HG02571 (cell line): ENCODE results near the gene LSM3.

Source experiments
- ATAC-seq: cut with Tn5 transposase; IDR thresholded peaks from one replicate; pipeline ENCODE4 v1.9.1; 2021; ENCODE audit warnings: mild to moderate bottlenecking, moderate library complexity; ENCODE audit not compliant: unreplicated experiment

Gene LSM3

GRCh38 chr3:14235912-14236295 is 57.3 kb downstream of the LSM3 start:
- ATAC-seq: no peak

DNA sequence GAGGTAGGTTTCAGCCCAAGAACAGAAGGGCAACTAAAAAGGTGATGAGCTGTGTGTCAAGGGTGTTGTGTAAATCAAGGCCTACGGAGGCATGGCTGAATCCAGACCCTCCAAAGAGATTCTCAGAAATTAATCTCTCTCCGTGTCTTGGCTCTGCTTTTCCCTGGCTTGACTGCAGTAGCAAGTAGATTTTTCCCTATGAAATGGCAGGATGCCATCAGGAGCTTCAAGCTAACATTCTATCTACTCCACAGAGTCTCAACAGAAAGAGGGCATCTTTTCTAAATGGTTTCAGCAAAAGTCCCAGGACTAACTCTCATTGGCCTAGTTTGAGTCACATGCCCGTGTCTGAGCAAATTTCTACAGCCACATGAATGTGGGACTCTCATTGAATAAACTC is 58.3 kb downstream of the LSM3 start:
- no peak for ATAC-seq

DNA sequence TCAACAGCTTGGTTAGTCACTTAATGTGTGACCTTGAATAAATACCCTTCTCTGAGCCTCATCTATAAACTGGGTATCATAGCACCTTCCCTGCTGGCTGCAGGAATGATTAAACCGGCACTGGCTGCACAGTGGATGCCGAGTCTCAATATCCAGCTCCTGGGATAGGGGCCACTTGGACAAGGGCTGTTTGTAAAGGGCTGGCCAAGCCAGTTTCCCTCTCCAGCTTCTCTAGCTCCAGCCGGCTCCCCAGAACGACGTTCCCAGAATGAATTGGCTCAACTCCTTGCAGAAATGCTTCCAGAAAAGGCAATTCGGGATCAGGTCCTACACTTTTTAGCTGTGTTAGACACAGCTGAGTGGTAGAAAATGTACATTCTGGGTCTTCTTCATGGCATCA is 58.8 kb downstream of the LSM3 start:
- ATAC-seq: no peak

GRCh38 chr3:14238356-14238755 is 59.7 kb downstream of the LSM3 start:
- no peak for ATAC-seq

DNA sequence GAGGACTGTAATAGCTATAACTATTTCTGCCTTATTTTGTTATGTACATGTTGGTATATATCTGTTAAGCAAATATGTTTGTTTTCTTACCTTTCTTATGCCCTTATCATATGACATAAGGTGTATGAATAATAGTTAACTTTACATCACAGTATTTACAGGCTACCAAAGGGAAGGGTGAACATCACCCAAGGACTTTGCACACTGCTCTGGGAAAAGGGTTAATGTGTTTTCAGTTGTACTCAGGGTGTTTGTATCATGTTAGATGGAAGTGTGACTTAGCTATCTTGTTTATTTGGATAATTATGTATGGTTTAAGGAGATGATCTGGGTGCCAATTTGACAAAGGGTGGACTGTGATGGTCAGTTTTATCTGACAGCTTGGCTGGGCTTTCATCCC is 60.3 kb downstream of the LSM3 start:
- no peak for ATAC-seq

DNA sequence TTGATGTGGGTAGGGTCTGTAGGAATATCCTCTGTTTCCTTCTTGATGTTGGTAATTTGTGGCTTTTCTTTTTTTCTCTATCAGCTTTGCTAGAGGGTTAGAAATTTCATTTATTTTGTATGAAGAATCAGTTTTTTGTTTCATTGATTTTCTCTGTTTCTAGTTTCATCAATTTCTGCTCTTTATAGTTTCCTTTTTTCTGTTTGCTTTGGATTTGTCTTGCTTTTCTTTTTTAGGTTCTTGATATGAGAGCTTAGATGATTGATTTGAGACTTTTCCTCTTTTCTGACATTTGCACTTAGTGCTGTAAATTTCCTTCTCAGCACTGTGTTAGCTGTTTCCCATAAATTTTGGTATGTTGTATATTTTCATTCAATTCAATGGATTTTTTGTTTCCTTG is 61.3 kb downstream of the LSM3 start:
- ATAC-seq: no peak

- ATAC-seq: no peak
These were observed 61.7 kb downstream of the LSM3 start for GRCh38 chr3:14240366-14240765.

DNA sequence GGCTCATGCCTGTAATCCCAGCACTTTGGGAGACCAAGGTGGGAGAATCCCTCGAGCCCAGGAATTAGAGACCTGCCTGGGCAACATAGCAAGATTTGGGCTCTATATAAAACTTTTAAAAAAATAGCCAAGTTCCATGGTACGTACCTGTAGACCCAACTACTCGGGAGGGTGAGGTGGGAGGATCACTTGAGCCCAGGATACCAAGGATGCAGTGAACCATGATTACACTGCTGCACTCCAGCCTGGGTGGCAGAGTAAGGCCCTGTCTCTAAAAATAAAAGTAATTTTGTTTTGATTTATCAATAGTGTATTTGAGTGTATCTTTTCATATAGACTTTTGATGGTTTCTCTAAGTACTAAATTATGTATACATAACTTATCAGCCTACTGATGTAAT is 63.1 kb downstream of the LSM3 start:
- no peak for ATAC-seq

DNA sequence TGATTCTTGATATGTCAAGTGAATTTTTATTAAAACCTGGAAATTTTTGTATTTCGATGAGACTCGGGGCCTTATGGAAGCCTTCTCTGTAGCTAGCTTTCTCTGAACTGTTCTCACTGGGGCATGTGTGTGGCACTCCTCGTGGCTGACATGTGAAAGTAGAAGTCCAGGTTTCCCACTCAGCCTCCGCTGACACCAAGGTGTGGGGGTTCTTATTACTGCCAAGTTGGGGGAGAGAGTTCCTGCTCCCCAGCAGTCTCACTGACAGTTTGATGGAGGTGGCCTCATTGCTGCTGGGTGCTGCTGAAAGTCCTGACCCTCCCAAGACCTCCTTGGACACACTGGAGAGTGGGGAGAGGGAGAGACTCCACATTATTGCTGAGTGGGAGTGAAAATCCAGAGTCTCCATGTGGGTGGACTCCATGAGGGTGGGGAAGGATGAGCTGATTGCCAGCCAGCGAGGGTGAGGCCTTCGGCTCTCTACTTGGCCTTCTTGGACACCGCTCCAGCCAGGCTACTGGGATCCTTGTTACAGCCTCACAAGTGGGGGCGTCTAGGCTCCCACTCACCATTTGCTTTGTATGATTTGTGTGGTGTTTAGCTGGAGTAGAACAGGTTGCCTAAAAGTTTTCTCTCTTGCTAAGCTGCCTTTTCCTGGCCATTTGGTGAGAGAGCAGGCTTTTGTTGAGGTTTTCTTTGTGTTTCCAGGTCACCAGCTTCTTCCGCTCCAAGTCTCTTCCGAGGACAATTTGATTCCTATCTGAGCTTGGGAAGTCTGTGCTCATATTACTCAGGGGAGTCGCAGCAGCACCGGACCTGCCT is 64.1 kb downstream of the LSM3 start:
- ATAC-seq: no peak

DNA sequence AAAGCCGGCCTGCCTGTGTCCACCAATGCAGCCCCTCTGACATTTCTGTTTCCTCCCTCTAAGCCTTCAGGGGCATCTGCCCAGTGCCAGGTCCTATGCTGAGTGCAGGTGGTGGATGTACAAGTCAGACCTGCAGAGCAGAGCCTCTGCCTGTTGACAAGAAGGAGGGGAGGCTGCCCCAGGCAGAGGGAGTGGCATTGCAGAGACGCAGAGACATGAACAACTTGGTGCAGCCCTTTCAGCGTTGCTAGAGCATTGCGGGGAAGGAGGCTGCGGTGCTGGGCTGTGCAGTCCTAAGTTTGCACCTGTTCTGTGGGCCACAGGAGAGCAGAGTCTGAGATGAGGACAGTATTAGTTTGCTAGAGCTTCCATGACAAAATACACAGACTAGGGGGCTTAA is 65.2 kb downstream of the LSM3 start:
- ATAC-seq: no peak

GRCh38 chr3:14244521-14245247 is 66.1 kb downstream of the LSM3 start:
- no peak for ATAC-seq

GRCh38 chr3:14245248-14245639 is 66.6 kb downstream of the LSM3 start:
- ATAC-seq: no peak

- ATAC-seq: no peak
These were observed 67.2 kb downstream of the LSM3 start for GRCh38 chr3:14245822-14246221.

- no peak for ATAC-seq
These were observed 67.8 kb downstream of the LSM3 start for GRCh38 chr3:14246414-14246813.

GRCh38 chr3:14248477-14248848 is 69.8 kb downstream of the LSM3 start:
- no peak for ATAC-seq

DNA sequence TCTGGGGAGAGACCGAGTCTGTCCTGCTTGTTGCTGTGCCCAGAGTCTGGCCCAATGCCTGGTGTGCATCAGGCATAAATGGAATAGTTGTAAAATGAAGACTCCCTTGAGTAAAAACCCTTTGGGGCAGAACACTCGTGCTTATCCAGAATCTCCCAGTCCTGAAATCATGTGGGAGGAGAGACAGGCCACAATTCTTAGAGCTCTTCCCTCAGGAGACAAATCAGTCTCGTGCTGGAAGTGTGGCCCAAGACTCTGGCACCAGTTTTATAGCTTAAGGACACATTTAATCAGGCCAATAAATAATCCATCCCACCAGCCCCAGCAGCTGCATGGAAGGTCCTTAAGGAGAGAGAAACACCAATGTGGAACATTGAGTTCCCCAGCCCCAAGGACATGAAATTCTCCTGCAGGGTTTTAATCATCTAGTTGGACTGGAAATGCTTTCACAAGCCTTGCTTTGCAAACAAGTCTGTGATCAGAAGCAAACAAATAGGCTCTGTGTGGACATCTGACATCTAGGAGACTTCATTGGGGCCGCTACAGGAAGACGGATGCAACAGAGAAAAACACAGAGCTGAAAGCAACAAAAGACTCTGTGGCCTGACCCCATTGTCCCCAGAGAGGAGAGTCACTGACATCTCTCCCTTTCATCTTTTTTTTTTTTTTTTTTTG is 70.4 kb downstream of the LSM3 start:
- ATAC-seq: no peak
